Neural cell (in vitro differentiated cells): ENCODE results near the gene ACAP1.
"Not testable (repeated sequence)": the region's sequence is repeated elsewhere in the genome, so short reads cannot be mapped to it uniquely, and the experiment has no call there.

ENCODE experiments used
- EZH2 ChIP-seq: fragments of 200-600, 300-800 bp; shearing (Covaris generic), sonication (generic); IDR thresholded peaks from 2 replicates; pipeline ENCODE4 v1.6.1; 2014; ENCODE audit warnings: antibody characterized with exemption, low read length, borderline replicate concordance, mild to moderate bottlenecking; ENCODE audit not compliant: insufficient read depth, poor library complexity, severe bottlenecking
- TF ChIP-seq, protein P1 (sequence below): fragments of 450-650 bp; IDR thresholded peaks from 2 replicates; pipeline ENCODE4 v1.5.1; 2014; ENCODE audit warnings: antibody characterized with exemption, mild to moderate bottlenecking, moderate library complexity; ENCODE audit not compliant: poor library complexity, severe bottlenecking

DNA sequence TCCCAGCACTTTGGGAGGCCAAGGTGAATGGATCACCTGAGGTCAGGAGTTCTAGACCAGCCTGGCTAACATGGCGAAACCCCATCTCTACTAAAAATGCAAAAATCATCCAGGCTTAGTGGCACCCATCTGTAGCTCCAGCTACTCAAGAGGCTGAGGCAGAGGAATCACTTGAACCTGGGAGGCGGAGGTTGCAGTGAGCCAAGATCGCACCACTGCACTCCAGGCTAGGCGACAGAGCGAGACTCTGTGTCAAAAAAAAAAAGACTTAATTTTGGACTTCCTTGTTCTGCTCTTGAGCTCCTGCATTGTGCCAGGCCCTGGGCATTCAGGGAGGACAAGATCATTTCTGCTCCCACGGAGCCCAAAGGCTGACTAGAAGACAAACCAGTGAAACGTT, 1.3 kb downstream of the ACAP1 start:
- TF ChIP-seq, protein P1, sequence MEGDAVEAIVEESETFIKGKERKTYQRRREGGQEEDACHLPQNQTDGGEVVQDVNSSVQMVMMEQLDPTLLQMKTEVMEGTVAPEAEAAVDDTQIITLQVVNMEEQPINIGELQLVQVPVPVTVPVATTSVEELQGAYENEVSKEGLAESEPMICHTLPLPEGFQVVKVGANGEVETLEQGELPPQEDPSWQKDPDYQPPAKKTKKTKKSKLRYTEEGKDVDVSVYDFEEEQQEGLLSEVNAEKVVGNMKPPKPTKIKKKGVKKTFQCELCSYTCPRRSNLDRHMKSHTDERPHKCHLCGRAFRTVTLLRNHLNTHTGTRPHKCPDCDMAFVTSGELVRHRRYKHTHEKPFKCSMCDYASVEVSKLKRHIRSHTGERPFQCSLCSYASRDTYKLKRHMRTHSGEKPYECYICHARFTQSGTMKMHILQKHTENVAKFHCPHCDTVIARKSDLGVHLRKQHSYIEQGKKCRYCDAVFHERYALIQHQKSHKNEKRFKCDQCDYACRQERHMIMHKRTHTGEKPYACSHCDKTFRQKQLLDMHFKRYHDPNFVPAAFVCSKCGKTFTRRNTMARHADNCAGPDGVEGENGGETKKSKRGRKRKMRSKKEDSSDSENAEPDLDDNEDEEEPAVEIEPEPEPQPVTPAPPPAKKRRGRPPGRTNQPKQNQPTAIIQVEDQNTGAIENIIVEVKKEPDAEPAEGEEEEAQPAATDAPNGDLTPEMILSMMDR = not testable (repeated sequence)
- not testable (repeated sequence) for TF ChIP-seq EZH2
